A673 (cell line): ENCODE data around the gene RXRA.

Experiments
- EZH2 ChIP-seq: fragments of 200-600 bp; sonication (generic); IDR thresholded peaks from 2 replicates; pipeline ENCODE4 v1.6.1; 2017; ENCODE audit warnings: borderline replicate concordance, low read depth, mild to moderate bottlenecking, mixed read lengths, antibody characterized with exemption, low read length; ENCODE audit not compliant: poor library complexity, severe bottlenecking
- TF ChIP-seq, protein P1 (sequence below): fragments of 300-800, 200-600 bp; sonication (generic); conservative IDR thresholded peaks from 2 replicates; pipeline ENCODE4 v1.5.1; 2017; ENCODE audit warnings: low read depth, mild to moderate bottlenecking, antibody characterized with exemption, low read length, moderate library complexity, mixed read lengths

- TF ChIP-seq, protein P1, sequence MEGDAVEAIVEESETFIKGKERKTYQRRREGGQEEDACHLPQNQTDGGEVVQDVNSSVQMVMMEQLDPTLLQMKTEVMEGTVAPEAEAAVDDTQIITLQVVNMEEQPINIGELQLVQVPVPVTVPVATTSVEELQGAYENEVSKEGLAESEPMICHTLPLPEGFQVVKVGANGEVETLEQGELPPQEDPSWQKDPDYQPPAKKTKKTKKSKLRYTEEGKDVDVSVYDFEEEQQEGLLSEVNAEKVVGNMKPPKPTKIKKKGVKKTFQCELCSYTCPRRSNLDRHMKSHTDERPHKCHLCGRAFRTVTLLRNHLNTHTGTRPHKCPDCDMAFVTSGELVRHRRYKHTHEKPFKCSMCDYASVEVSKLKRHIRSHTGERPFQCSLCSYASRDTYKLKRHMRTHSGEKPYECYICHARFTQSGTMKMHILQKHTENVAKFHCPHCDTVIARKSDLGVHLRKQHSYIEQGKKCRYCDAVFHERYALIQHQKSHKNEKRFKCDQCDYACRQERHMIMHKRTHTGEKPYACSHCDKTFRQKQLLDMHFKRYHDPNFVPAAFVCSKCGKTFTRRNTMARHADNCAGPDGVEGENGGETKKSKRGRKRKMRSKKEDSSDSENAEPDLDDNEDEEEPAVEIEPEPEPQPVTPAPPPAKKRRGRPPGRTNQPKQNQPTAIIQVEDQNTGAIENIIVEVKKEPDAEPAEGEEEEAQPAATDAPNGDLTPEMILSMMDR, result no peak
- TF ChIP-seq EZH2, result no peak
Observed at GRCh38 chr9:134373953-134374300, 47.7 kb downstream of the RXRA start.
